Activated B cell treated with CpG ODN at 0.5 μM for 24 hours (primary cell): Measurements from ENCODE around the gene PARP8. TPM values are rescaled to one million over a fixed set of nuclear protein-coding genes. Genes with fewer than 3 reads are reported as not detected.
"Not testable (repeated sequence)": the region's sequence is repeated elsewhere in the genome, so short reads cannot be mapped to it uniquely, and the experiment has no call there.

Experiments used
- ATAC-seq: fragments of 200-7000 bp; cut with Tn5 transposase; one replicate; pipeline ENCODE4 v1.10.0; 2021; ENCODE audit warnings: low read depth, mild to moderate bottlenecking, moderate library complexity
- CTCF ChIA-PET: fragments of 350-600 bp; sonication (Branson Sonifier 250); formaldehyde crosslinking; loops from one replicate; lab custom pipeline; 2021; ENCODE audit warnings: antibody characterized with exemption; lab: Charles Lee
- POLR2A ChIA-PET: fragments of 350-600 bp; sonication (Branson Sonifier 250); formaldehyde crosslinking; loops from one replicate; lab custom pipeline; 2021; ENCODE audit warnings: antibody characterized with exemption; lab: Charles Lee
- DNase-seq: peaks from one replicate; pipeline ENCODE4 v3.0.0; 2022
- H3K27ac Mint-ChIP-seq: one replicate; pipeline ENCODE4 v1.8.0; 2020; ENCODE audit warnings: mixed read lengths
- H3K27me3 Mint-ChIP-seq: one replicate; pipeline ENCODE4 v1.8.0; 2021; ENCODE audit warnings: mixed read lengths
- H3K36me3 Mint-ChIP-seq: one replicate; pipeline ENCODE4 v1.8.0; 2021; ENCODE audit warnings: low read depth, mixed read lengths
- H3K4me1 Mint-ChIP-seq: one replicate; pipeline ENCODE4 v1.8.0; 2021; ENCODE audit warnings: mixed read lengths
- H3K4me3 Mint-ChIP-seq: one replicate; pipeline ENCODE4 v1.8.0; 2020; ENCODE audit warnings: mild to moderate bottlenecking, mixed read lengths
- H3K9me3 Mint-ChIP-seq: one replicate; pipeline ENCODE4 v1.8.0; 2020; ENCODE audit warnings: mixed read lengths
- CTCF ChIP-seq: fragments of 200-600 bp; IDR thresholded peaks from one replicate; pipeline ENCODE4 v1.8.0; 2022; ENCODE audit warnings: antibody characterized with exemption, mild to moderate bottlenecking
- intact Hi-C: fragments of 100-400 bp; cut with micrococcal nuclease; formaldehyde crosslinking; loops from one replicate; pipeline ENCODE4 v1.15.1; 2024
- total RNA-seq: library from RNA; stranded (reverse); gene quantifications from 2 replicates; pipeline ENCODE4 v1.2.3, GENCODE V29; 2022

The PARP8 gene
- total RNA-seq, 1 donor from 2014 or later, result 56.0 TPM

GRCh38 chr5:50807661-50808060 is 141.2 kb downstream of the PARP8 start:
- Mint-ChIP-seq H3K4me1 (peaks cover 12% of the 10 kb centered on the region), H3K9me3 (peaks cover 14% of the 10 kb centered on the region), H3K36me3 (peaks cover 68% of the 10 kb centered on the region), H3K4me3 (no peak overlapping the region), H3K27me3 (no peaks in the 10 kb centered on the region), H3K27ac (no peak overlapping the region)
- POLR2A ChIA-PET, result no interaction called here
- TF ChIP-seq CTCF, result no peak
- CTCF ChIA-PET, result no interaction called here
- ATAC-seq (no peak), DNase-seq (no peak)
- intact Hi-C loops, result no loop called here

- no peak for ATAC-seq
- TF ChIP-seq CTCF, result no peak
- Mint-ChIP-seq H3K9me3 (peaks cover 7% of the 10 kb centered on the region), H3K27me3 (no peaks in the 10 kb centered on the region), H3K27ac (no peak overlapping the region), H3K4me1 (peaks cover 12% of the 10 kb centered on the region), H3K4me3 (no peak overlapping the region), H3K36me3 (peaks cover 61% of the 10 kb centered on the region)
- ChIA-PET POLR2A (no interaction called here), CTCF (no interaction called here)
- intact Hi-C loops, result no loop called here
- no peak for DNase-seq
Measured at GRCh38 chr5:50808406-50808805, 142.0 kb downstream of the PARP8 start.

- H3K36me3 Mint-ChIP-seq, result peaks cover 63% of the 10 kb centered on the region
Measured at GRCh38 chr5:50811746-50812145, 145.3 kb downstream of the PARP8 start.

GRCh38 chr5:50813691-50814090 is 147.3 kb downstream of the PARP8 start:
- DNase-seq (no peak), ATAC-seq (no peak)
- TF ChIP-seq CTCF, result no peak
- Mint-ChIP-seq H3K27ac (no peak overlapping the region), H3K4me1 (no peaks in the 10 kb centered on the region), H3K4me3 (no peak overlapping the region), H3K9me3 (no peaks in the 10 kb centered on the region), H3K27me3 (no peaks in the 10 kb centered on the region), H3K36me3 (peaks cover 61% of the 10 kb centered on the region)
- ChIA-PET POLR2A (no interaction called here), CTCF (no interaction called here)
- intact Hi-C loops, result no loop called here

More at GRCh38 chr5:50811746-50812145, 145.3 kb downstream of the PARP8 start:
- H3K4me1 Mint-ChIP-seq, H3K9me3 Mint-ChIP-seq, CTCF ChIA-PET, H3K27me3 Mint-ChIP-seq, H3K4me3 Mint-ChIP-seq, POLR2A ChIA-PET, DNase-seq, ATAC-seq, H3K27ac Mint-ChIP-seq, intact Hi-C loops: not testable (repeated sequence)

GRCh38 chr5:50814556-50814955 is 148.1 kb downstream of the PARP8 start:
- Mint-ChIP-seq H3K27me3 (no peaks in the 10 kb centered on the region), H3K36me3 (peaks cover 63% of the 10 kb centered on the region), H3K4me1 (no peaks in the 10 kb centered on the region), H3K9me3 (no peaks in the 10 kb centered on the region), H3K4me3 (no peak overlapping the region), H3K27ac (no peak overlapping the region)
- ATAC-seq, result no peak
- CTCF ChIA-PET, result no interaction called here
- intact Hi-C loops, result no loop called here
- POLR2A ChIA-PET, result no interaction called here
- no peak for TF ChIP-seq CTCF
- DNase-seq, result no peak

- TF ChIP-seq CTCF, result no peak
- Mint-ChIP-seq H3K27me3 (no peaks in the 10 kb centered on the region), H3K9me3 (no peaks in the 10 kb centered on the region), H3K4me3 (no peak overlapping the region), H3K27ac (no peak overlapping the region), H3K36me3 (peaks cover 80% of the 10 kb centered on the region), H3K4me1 (peaks cover 4% of the 10 kb centered on the region)
- CTCF ChIA-PET, result no interaction called here
- DNase-seq (no peak), ATAC-seq (no peak)
- POLR2A ChIA-PET, result no interaction called here
- intact Hi-C loops, result no loop called here
Measured at GRCh38 chr5:50822046-50822445, 155.6 kb downstream of the PARP8 start.
